Stomach (tissue), 4 donors: ENCODE data around the gene PTPRM.

Source experiments
- CTCF ChIP-seq, 7 experiments: fragments of 450-650 bp in 4 of 7; fragments of 200-600 bp in 3 of 7; sonication (generic) in 3 of 7; IDR thresholded peaks; one replicate each; pipeline ENCODE4 v1.5.1; 2016 to 2019; ENCODE audit warnings: antibody characterized with exemption in 7 of 7, control low read depth in 2 of 7, mild to moderate bottlenecking in 1 of 7
- POLR2A ChIP-seq, 4 donors: fragments of 450-650 bp; IDR thresholded peaks; one replicate each; pipeline ENCODE4 v1.6.1; 2016; ENCODE audit warnings: antibody characterized with exemption in 4 of 4, control low read depth in 2 of 4, mild to moderate bottlenecking in 1 of 4, moderate library complexity in 1 of 4

GRCh38 chr18:7647500-7647899 lies 80.4 kb downstream of the PTPRM start:
- TF ChIP-seq CTCF (IDR thresholded peaks at IDR 0.05) (no peak), POLR2A (IDR thresholded peaks at IDR 0.05) (no peak)
